HEK293 (cell line): Measurements from ENCODE around the gene BORCS5.

Experiments used
- BCL11B ChIP-seq: fragments of 450-650 bp; formaldehyde crosslinking; IDR thresholded peaks from 2 replicates; pipeline ENCODE4 v1.5.1; 2016; ENCODE audit warnings: low read depth, missing biosample characterization, missing genetic modification characterization
- EGR2 ChIP-seq: fragments of 450-650 bp; formaldehyde crosslinking; IDR thresholded peaks from 2 replicates; pipeline ENCODE4 v1.5.1; 2016; ENCODE audit warnings: low read depth, missing biosample characterization, missing genetic modification characterization
- OVOL3 ChIP-seq: fragments of 450-650 bp; formaldehyde crosslinking; IDR thresholded peaks from 2 replicates; pipeline ENCODE4 v1.5.1; 2016; ENCODE audit warnings: missing biosample characterization, missing genetic modification characterization
- ZBTB20 ChIP-seq: fragments of 450-650 bp; formaldehyde crosslinking; IDR thresholded peaks from 2 replicates; pipeline ENCODE4 v1.5.1; 2016; ENCODE audit warnings: missing biosample characterization, missing genetic modification characterization
- ZBTB7A ChIP-seq: fragments of 450-650 bp; formaldehyde crosslinking; IDR thresholded peaks from 2 replicates; pipeline ENCODE4 v1.5.1; 2016; ENCODE audit warnings: low read depth, missing biosample characterization, missing genetic modification characterization
- ZBTB8A ChIP-seq: fragments of 450-650 bp; formaldehyde crosslinking; IDR thresholded peaks from 2 replicates; pipeline ENCODE4 v1.5.1; 2016; ENCODE audit warnings: missing biosample characterization, missing genetic modification characterization
- ZFP69B ChIP-seq: fragments of 450-650 bp; formaldehyde crosslinking; IDR thresholded peaks from 2 replicates; pipeline ENCODE4 v1.5.1; 2016; ENCODE audit warnings: missing biosample characterization, missing genetic modification characterization
- ZNF184 ChIP-seq: fragments of 450-650 bp; IDR thresholded peaks from 2 replicates; pipeline ENCODE4 v1.5.1; 2018; ENCODE audit warnings: missing biosample characterization, mild to moderate bottlenecking, missing genetic modification characterization
- ZNF2 ChIP-seq: fragments of 450-650 bp; formaldehyde crosslinking; IDR thresholded peaks from 2 replicates; pipeline ENCODE4 v1.5.1; 2016; ENCODE audit warnings: missing biosample characterization, missing genetic modification characterization
- ZNF223 ChIP-seq: fragments of 450-650 bp; formaldehyde crosslinking; IDR thresholded peaks from 2 replicates; pipeline ENCODE4 v1.5.1; 2016; ENCODE audit warnings: missing biosample characterization, missing genetic modification characterization
- ZNF23 ChIP-seq: fragments of 450-650 bp; formaldehyde crosslinking; IDR thresholded peaks from 2 replicates; pipeline ENCODE4 v1.5.1; 2016; ENCODE audit warnings: missing biosample characterization, missing genetic modification characterization, borderline replicate concordance
- ZNF248 ChIP-seq: fragments of 450-650 bp; formaldehyde crosslinking; IDR thresholded peaks from 2 replicates; pipeline ENCODE4 v1.5.1; 2017; ENCODE audit warnings: missing biosample characterization, missing genetic modification characterization
- ZNF292 ChIP-seq: fragments of 450-650 bp; formaldehyde crosslinking; IDR thresholded peaks from 2 replicates; pipeline ENCODE4 v1.5.1; 2016; ENCODE audit warnings: low read depth, missing biosample characterization, missing genetic modification characterization, borderline replicate concordance
- ZNF324 ChIP-seq: fragments of 450-650 bp; formaldehyde crosslinking; IDR thresholded peaks from 2 replicates; pipeline ENCODE4 v1.5.1; 2016; ENCODE audit warnings: missing biosample characterization, missing genetic modification characterization
- ZNF354C ChIP-seq: fragments of 450-650 bp; formaldehyde crosslinking; IDR thresholded peaks from 2 replicates; pipeline ENCODE4 v1.5.1; 2016; ENCODE audit warnings: missing biosample characterization, missing genetic modification characterization, low read depth, borderline replicate concordance
- ZNF394 ChIP-seq: fragments of 450-650 bp; formaldehyde crosslinking; IDR thresholded peaks from 2 replicates; pipeline ENCODE4 v1.5.1; 2016; ENCODE audit warnings: missing biosample characterization, missing genetic modification characterization, mild to moderate bottlenecking, moderate library complexity, borderline replicate concordance
- ZNF433 ChIP-seq: fragments of 450-650 bp; formaldehyde crosslinking; IDR thresholded peaks from 2 replicates; pipeline ENCODE4 v1.5.1; 2016; ENCODE audit warnings: missing biosample characterization, missing genetic modification characterization, low read depth
- ZNF449 ChIP-seq: fragments of 450-650 bp; formaldehyde crosslinking; IDR thresholded peaks from 2 replicates; pipeline ENCODE4 v1.5.1; 2017; ENCODE audit warnings: missing biosample characterization, mild to moderate bottlenecking, missing genetic modification characterization, moderate library complexity
- ZNF560 ChIP-seq: fragments of 450-650 bp; formaldehyde crosslinking; IDR thresholded peaks from 2 replicates; pipeline ENCODE4 v1.5.1; 2017; ENCODE audit warnings: missing biosample characterization, missing genetic modification characterization, borderline replicate concordance
- ZNF571 ChIP-seq: fragments of 450-650 bp; formaldehyde crosslinking; IDR thresholded peaks from 2 replicates; pipeline ENCODE4 v1.5.0; 2017; ENCODE audit warnings: missing biosample characterization, missing genetic modification characterization
- ZNF600 ChIP-seq: fragments of 450-650 bp; formaldehyde crosslinking; IDR thresholded peaks from 2 replicates; pipeline ENCODE4 v1.5.1; 2016; ENCODE audit warnings: missing biosample characterization, missing genetic modification characterization
- ZNF623 ChIP-seq: fragments of 450-650 bp; formaldehyde crosslinking; IDR thresholded peaks from 2 replicates; pipeline ENCODE4 v1.5.1; 2016; ENCODE audit warnings: missing biosample characterization, missing genetic modification characterization
- ZXDB ChIP-seq: fragments of 450-650 bp; formaldehyde crosslinking; IDR thresholded peaks from 2 replicates; pipeline ENCODE4 v1.5.1; 2016; ENCODE audit warnings: missing biosample characterization, missing genetic modification characterization
- TF ChIP-seq, protein P1 (sequence below): fragments of 450-650 bp; formaldehyde crosslinking; IDR thresholded peaks from 2 replicates; pipeline ENCODE4 v1.5.1; 2016; ENCODE audit warnings: missing biosample characterization, missing genetic modification characterization
- TF ChIP-seq, protein P2 (sequence below): fragments of 450-650 bp; formaldehyde crosslinking; IDR thresholded peaks from 2 replicates; pipeline ENCODE4 v1.5.1; 2017; ENCODE audit warnings: missing biosample characterization, missing genetic modification characterization
- TF ChIP-seq, protein P3 (sequence below): fragments of 450-650 bp; formaldehyde crosslinking; IDR thresholded peaks from 2 replicates; pipeline ENCODE4 v1.5.1; 2016; ENCODE audit warnings: missing biosample characterization, missing genetic modification characterization
- TF ChIP-seq, protein P4 (sequence below): fragments of 450-650 bp; formaldehyde crosslinking; conservative IDR thresholded peaks from 2 replicates; pipeline ENCODE4 v1.5.1; 2016; ENCODE audit warnings: low read depth, missing biosample characterization, missing genetic modification characterization

BORCS5 gene

DNA sequence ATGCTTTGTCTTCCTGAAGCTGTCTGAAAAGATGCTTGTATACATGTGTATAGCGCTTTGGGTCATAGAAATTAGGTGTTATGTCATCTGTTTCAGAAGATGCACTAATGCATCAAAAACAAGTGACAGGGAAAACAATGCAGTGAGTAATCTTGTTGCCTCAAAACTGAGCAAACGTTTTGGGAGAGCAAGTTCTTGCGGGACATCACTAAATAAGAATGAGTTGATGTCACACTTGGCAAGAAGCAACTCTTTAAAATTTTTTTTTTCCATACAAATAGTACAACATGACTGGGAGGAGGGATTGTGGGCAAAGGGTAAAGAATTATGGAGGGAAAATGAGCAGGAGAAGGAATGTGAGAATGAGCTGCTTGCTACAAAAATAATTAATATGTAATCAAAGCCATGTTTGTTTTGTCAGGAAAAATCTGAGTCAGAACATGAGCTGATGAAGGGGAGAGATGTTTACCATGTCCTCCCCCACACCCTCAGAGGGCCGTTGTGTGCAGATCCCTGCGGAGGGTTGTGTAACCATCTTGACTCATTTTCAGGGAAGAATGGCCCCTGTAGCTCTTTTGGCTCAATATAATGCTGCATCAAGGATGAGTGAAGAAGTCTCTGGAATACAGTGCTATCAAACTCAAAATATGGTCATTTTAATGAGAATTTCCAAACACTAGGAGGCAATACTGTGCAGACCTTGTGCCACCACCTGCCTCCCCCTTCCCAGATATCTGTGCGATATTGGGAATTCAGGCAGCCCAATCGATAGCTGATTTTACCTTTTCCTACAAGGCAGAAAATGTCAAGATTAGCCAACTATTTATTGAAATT is 41.4 kb downstream of the BORCS5 start (continued):
- TF ChIP-seq OVOL3 (tag by site-specific recombination) (no peak), ZXDB (peak; percentile 89), ZNF2 (tag by site-specific recombination) (peak; percentile 78; the same call in 1 of the 2 replicates), ZNF324 (tag by site-specific recombination) (peak; percentile 84; the same call in 1 of the 2 replicates), ZNF354C (no peak), ZFP69B (tag by site-specific recombination) (peak; percentile 83; the same call in 1 of the 2 replicates), ZNF600 (tag by site-specific recombination) (peak; percentile 96), ZNF433 (tag by site-specific recombination) (no peak), ZNF23 (tag by site-specific recombination) (no peak), ZNF623 (tag by site-specific recombination) (no peak), ZNF292 (tag by site-specific recombination) (no peak), ZNF571 (tag by site-specific recombination) (no peak), EGR2 (tag by site-specific recombination) (peak; percentile 25; the same call in 1 of the 2 replicates), ZNF223 (no peak), ZBTB7A (tag by site-specific recombination) (no peak), ZNF560 (tag by site-specific recombination) (no peak), ZNF184 (tag by site-specific recombination) (peak; percentile 91), ZBTB20 (tag by site-specific recombination) (no peak; the same call in 1 of the 2 replicates), ZBTB8A (tag by site-specific recombination) (no peak), ZNF248 (tag by site-specific recombination) (no peak), ZNF449 (tag by site-specific recombination) (no peak; the same call in 1 of the 2 replicates), ZNF394 (tag by site-specific recombination) (peak; percentile 70; the same call in 1 of the 2 replicates), BCL11B (tag by site-specific recombination) (no peak)
- TF ChIP-seq, protein P1, sequence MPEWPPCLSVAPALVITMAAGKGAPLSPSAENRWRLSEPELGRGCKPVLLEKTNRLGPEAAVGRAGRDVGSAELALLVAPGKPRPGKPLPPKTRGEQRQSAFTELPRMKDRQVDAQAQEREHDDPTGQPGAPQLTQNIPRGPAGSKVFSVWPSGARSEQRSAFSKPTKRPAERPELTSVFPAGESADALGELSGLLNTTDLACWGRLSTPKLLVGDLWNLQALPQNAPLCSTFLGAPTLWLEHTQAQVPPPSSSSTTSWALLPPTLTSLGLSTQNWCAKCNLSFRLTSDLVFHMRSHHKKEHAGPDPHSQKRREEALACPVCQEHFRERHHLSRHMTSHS (tag by site-specific recombination): peak; percentile 28; the same call in 1 of the 2 replicates
- TF ChIP-seq, protein P2, sequence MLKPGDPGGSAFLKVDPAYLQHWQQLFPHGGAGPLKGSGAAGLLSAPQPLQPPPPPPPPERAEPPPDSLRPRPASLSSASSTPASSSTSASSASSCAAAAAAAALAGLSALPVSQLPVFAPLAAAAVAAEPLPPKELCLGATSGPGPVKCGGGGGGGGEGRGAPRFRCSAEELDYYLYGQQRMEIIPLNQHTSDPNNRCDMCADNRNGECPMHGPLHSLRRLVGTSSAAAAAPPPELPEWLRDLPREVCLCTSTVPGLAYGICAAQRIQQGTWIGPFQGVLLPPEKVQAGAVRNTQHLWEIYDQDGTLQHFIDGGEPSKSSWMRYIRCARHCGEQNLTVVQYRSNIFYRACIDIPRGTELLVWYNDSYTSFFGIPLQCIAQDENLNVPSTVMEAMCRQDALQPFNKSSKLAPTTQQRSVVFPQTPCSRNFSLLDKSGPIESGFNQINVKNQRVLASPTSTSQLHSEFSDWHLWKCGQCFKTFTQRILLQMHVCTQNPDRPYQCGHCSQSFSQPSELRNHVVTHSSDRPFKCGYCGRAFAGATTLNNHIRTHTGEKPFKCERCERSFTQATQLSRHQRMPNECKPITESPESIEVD: peak; percentile 89
- TF ChIP-seq, protein P3, sequence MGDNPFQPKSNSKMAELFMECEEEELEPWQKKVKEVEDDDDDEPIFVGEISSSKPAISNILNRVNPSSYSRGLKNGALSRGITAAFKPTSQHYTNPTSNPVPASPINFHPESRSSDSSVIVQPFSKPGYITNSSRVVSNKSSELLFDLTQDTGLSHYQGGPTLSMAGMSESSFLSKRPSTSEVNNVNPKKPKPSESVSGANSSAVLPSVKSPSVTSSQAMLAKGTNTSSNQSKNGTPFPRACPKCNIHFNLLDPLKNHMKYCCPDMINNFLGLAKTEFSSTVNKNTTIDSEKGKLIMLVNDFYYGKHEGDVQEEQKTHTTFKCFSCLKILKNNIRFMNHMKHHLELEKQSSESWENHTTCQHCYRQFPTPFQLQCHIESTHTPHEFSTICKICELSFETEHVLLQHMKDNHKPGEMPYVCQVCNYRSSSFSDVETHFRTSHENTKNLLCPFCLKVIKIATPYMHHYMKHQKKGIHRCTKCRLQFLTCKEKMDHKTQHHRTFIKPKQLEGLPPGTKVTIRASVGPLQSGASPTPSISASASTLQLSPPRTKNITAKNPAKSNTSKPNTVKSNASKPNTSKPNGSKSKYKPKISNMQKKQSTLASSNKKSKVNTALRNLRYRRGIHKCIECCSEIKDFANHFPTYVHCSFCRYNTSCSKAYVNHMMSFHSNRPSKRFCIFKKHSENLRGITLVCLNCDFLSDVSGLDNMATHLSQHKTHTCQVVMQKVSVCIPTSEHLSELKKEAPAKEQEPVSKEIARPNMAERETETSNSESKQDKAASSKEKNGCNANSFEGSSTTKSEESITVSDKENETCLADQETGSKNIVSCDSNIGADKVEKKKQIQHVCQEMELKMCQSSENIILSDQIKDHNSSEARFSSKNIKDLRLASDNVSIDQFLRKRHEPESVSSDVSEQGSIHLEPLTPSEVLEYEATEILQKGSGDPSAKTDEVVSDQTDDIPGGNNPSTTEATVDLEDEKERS: no peak
- TF ChIP-seq, protein P4, sequence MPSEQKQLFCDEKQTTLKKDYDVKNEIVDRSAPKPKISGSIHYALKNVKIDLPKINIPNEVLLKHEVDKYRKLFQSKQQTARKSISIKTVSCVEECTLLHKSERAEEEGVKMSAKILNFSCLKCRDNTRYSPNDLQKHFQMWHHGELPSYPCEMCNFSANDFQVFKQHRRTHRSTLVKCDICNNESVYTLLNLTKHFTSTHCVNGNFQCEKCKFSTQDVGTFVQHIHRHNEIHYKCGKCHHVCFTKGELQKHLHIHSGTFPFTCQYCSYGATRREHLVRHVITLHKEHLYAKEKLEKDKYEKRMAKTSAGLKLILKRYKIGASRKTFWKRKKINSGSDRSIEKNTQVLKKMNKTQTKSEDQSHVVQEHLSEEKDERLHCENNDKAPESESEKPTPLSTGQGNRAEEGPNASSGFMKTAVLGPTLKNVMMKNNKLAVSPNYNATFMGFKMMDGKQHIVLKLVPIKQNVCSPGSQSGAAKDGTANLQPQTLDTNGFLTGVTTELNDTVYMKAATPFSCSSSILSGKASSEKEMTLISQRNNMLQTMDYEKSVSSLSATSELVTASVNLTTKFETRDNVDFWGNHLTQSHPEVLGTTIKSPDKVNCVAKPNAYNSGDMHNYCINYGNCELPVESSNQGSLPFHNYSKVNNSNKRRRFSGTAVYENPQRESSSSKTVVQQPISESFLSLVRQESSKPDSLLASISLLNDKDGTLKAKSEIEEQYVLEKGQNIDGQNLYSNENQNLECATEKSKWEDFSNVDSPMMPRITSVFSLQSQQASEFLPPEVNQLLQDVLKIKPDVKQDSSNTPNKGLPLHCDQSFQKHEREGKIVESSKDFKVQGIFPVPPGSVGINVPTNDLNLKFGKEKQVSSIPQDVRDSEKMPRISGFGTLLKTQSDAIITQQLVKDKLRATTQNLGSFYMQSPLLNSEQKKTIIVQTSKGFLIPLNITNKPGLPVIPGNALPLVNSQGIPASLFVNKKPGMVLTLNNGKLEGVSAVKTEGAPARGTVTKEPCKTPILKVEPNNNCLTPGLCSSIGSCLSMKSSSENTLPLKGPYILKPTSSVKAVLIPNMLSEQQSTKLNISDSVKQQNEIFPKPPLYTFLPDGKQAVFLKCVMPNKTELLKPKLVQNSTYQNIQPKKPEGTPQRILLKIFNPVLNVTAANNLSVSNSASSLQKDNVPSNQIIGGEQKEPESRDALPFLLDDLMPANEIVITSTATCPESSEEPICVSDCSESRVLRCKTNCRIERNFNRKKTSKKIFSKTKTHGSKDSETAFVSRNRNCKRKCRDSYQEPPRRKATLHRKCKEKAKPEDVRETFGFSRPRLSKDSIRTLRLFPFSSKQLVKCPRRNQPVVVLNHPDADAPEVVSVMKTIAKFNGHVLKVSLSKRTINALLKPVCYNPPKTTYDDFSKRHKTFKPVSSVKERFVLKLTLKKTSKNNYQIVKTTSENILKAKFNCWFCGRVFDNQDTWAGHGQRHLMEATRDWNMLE (tag by site-specific recombination): peak; percentile 24; the same call in 1 of the 2 replicates
